IMR-90 (cell line): ENCODE results near the gene KRT83. TPM values are rescaled to one million over a fixed set of nuclear protein-coding genes. Genes with fewer than 3 reads are reported as not detected.
A peak's percentile ranks its signal among the peaks of the same experiment; 100 is the strongest.

Experiments used
- ATAC-seq: fragments of 200-7000 bp; cut with Tn5 transposase; 2 replicates; pipeline ENCODE4 v1.9.1; 2020; ENCODE audit warnings: low read depth, mild to moderate bottlenecking, moderate library complexity
- BruUV-seq: library from RNA; stranded (reverse); fragments of 400-500 nt; replicated peaks from 2 replicates; lab custom pipeline; 2021; lab: Mats Ljungman, UMichigan
- CTCF ChIA-PET: fragments of 300-600 bp; formaldehyde crosslinking; extraction: SDS; loops from one replicate; lab custom pipeline; 2021; ENCODE audit warnings: antibody characterized with exemption; lab: Yijun Ruan, JAX
- POLR2A ChIA-PET: fragments of 300-600 bp; sonication (Branson Sonifier 250); formaldehyde crosslinking; loops from one replicate; lab custom pipeline; 2022; ENCODE audit warnings: antibody characterized with exemption; ENCODE audit not compliant: unreplicated experiment; lab: Charles Lee
- DNase-seq: peaks from one replicate; pipeline ENCODE4 v3.0.0; 2013
- H2AFZ ChIP-seq: replicated peaks from 2 replicates; pipeline ENCODE3; 2013; ENCODE audit warnings: low read length, mild to moderate bottlenecking; ENCODE audit not compliant: poor library complexity
- H2AK5ac ChIP-seq: 2 replicates; pipeline ENCODE4 v1.6.1; 2013; ENCODE audit warnings: low read depth, low read length, inconsistent platforms
- H2AK9ac ChIP-seq: replicated peaks from 2 replicates; pipeline ENCODE3; 2013; ENCODE audit warnings: mild to moderate bottlenecking, low read depth, low read length, moderate library complexity; ENCODE audit not compliant: poor library complexity
- H2BK120ac ChIP-seq: 2 replicates; pipeline ENCODE4 v1.6.1; 2013; ENCODE audit warnings: low read depth, low read length, inconsistent platforms
- H2BK15ac ChIP-seq: 3 replicates; pipeline ENCODE4 v1.6.1; 2013; ENCODE audit warnings: low read depth, low read length, inconsistent platforms
- H2BK20ac ChIP-seq: 2 replicates; pipeline ENCODE4 v1.6.1; 2013; ENCODE audit warnings: low read depth, mild to moderate bottlenecking, inconsistent platforms, low read length, moderate library complexity
- H2BK5ac ChIP-seq: 2 replicates; pipeline ENCODE4 v1.6.1; 2013; ENCODE audit warnings: mild to moderate bottlenecking, low read depth, low read length, inconsistent platforms; ENCODE audit not compliant: poor library complexity, severe bottlenecking
- H3K14ac ChIP-seq: replicated peaks from 2 replicates; pipeline ENCODE4 v1.6.1; 2013; ENCODE audit warnings: low read depth, low read length, inconsistent platforms
- H3K18ac ChIP-seq: 2 replicates; pipeline ENCODE4 v1.6.1; 2013; ENCODE audit warnings: low read depth, low read length, control low read depth
- H3K23ac ChIP-seq: 2 replicates; pipeline ENCODE4 v1.6.1; 2013; ENCODE audit warnings: low read depth, low read length, inconsistent platforms
- H3K27ac ChIP-seq: 2 replicates; pipeline ENCODE4 v1.5.1; 2013; ENCODE audit warnings: mild to moderate bottlenecking, control low read depth, low read length; ENCODE audit not compliant: insufficient read depth
- H3K27me3 ChIP-seq: 2 replicates; pipeline ENCODE4 v1.6.1; 2013; ENCODE audit warnings: low read length; ENCODE audit not compliant: control insufficient read depth, insufficient read depth
- H3K36me3 ChIP-seq: 2 replicates; pipeline ENCODE4 v1.6.1; 2013; ENCODE audit warnings: low read length, mixed read lengths; ENCODE audit not compliant: control insufficient read depth, insufficient read depth
- H3K4ac ChIP-seq: 2 replicates; pipeline ENCODE4 v1.6.1; 2013; ENCODE audit warnings: low read depth, low read length, inconsistent platforms
- H3K4me1 ChIP-seq: 2 replicates; pipeline ENCODE4 v1.6.1; 2013; ENCODE audit warnings: low read length, mixed read lengths; ENCODE audit not compliant: control insufficient read depth, insufficient read depth
- H3K4me2 ChIP-seq: 2 replicates; pipeline ENCODE4 v1.6.1; 2013; ENCODE audit warnings: low read depth, mild to moderate bottlenecking, control low read depth, low read length, moderate library complexity
- H3K4me3 ChIP-seq: 2 replicates; pipeline ENCODE4 v1.5.1; 2013; ENCODE audit warnings: low read depth, mild to moderate bottlenecking, control low read depth, low read length, moderate library complexity; ENCODE audit not compliant: insufficient read depth
- H3K56ac ChIP-seq: 2 replicates; pipeline ENCODE4 v1.6.1; 2013; ENCODE audit warnings: low read length, inconsistent platforms; ENCODE audit not compliant: insufficient read depth; ENCODE audit errors: extremely low read depth
- H3K79me1 ChIP-seq, 2 experiments: 2 replicates each; pipeline ENCODE4 v1.6.1; 2013; ENCODE audit warnings: low read length in 2 of 2, inconsistent platforms in 1 of 2, low read depth in 1 of 2
- H3K9ac ChIP-seq: 2 replicates; pipeline ENCODE4 v1.6.1; 2013; ENCODE audit warnings: low read depth, low read length, control low read depth
- H3K9me1 ChIP-seq: 2 replicates; pipeline ENCODE4 v1.6.1; 2013; ENCODE audit warnings: low read length, inconsistent platforms; ENCODE audit not compliant: insufficient read depth
- H3K9me3 ChIP-seq: 2 replicates; pipeline ENCODE4 v1.6.1; 2013; ENCODE audit warnings: low read length; ENCODE audit not compliant: control insufficient read depth, insufficient read depth
- H4K20me1 ChIP-seq: 2 replicates; pipeline ENCODE4 v1.6.1; 2013; ENCODE audit warnings: low read length, inconsistent platforms; ENCODE audit not compliant: insufficient read depth
- H4K5ac ChIP-seq: 2 replicates; pipeline ENCODE4 v1.6.1; 2013; ENCODE audit warnings: mild to moderate bottlenecking, low read depth, low read length, control low read depth
- H4K8ac ChIP-seq, 2 experiments: 2 replicates each; pipeline ENCODE4 v1.6.1; 2013; ENCODE audit warnings: low read depth in 2 of 2, low read length in 2 of 2, control low read depth in 1 of 2, inconsistent platforms in 1 of 2
- H4K91ac ChIP-seq: 2 replicates; pipeline ENCODE4 v1.6.1; 2013; ENCODE audit warnings: low read depth, low read length, inconsistent platforms; ENCODE audit not compliant: insufficient read depth
- MAFK ChIP-seq: IDR thresholded peaks from 2 replicates; pipeline ENCODE4 v1.6.1; 2012; ENCODE audit warnings: low read depth, low read length, improper control_type of control experiment
- NFE2L2 ChIP-seq: fragments of 150-350 bp; IDR thresholded peaks from 2 replicates; pipeline ENCODE4 v1.6.1; 2016; ENCODE audit warnings: low read depth, mild to moderate bottlenecking, low read length
- WGBS, 2 experiments: methylation state at CpG; one replicate each; pipeline versions ENCODE4 v1.1.5 to v1.1.7; 2013; ENCODE audit warnings: missing lambda C conversion rate in 2 of 2; ENCODE audit not compliant: insufficient read length in 1 of 2; ENCODE audit errors: extremely low coverage in 2 of 2; 5-methylcytosine and 5-hydroxymethylcytosine counted together
- dilution Hi-C: fragments of 300-500 bp; cut with HindIII; formaldehyde crosslinking; loops from one replicate; pipeline ENCODE4 v1.14.3; 2018; ENCODE audit warnings: low sequenced_read_pairs; ENCODE audit not compliant: unreplicated experiment
- in situ Hi-C: fragments of 300-500 bp; cut with MboI; formaldehyde crosslinking; loops from 3 replicates; pipeline ENCODE4 v1.14.3; 2019; ENCODE audit warnings: low sequenced_read_pairs, inconsistent platforms, mixed read lengths
- intact Hi-C: fragments of 100-400 bp; cut with micrococcal nuclease; formaldehyde crosslinking; loops from 2 replicates; pipeline ENCODE4 v1.10.0; 2022
- polyA plus RNA-seq, 3 experiments: library from polyadenylated mRNA; depleted of rRNA; stranded (reverse); fragments of >200 nt; gene quantifications; 2 replicates each; pipeline ENCODE4 v1.2.3, GENCODE V29; 2012; ENCODE audit warnings: low replicate concordance in 1 of 3
- total RNA-seq: library from RNA; depleted of rRNA; stranded (reverse); fragments of >200 nt; gene quantifications from 2 replicates; pipeline ENCODE4 v1.2.3, GENCODE V29; 2012

Gene KRT83
- total and polyA plus RNA-seq, 2 of the 4 experiments (the other 2 are of a cell fraction) = not detected

GRCh38 chr12:52311285-52311648 is 9.9 kb downstream of the KRT83 start:
- BruUV-seq = no TSS peak
- no peak overlapping the region for H3K56ac ChIP-seq
- no peak overlapping the region for H3K9ac ChIP-seq
- peak; percentile 9; the same call in 1 of the 2 replicates for ATAC-seq
- in situ Hi-C loops = no loop called here
- POLR2A ChIA-PET = no interaction called here
- DNase-seq = no peak
- no peaks in the 10 kb centered on the region for H3K79me1 ChIP-seq
- no peaks in the 10 kb centered on the region; the same call in 1 of the 2 replicates for H3K9me1 ChIP-seq
- no peak overlapping the region for H2BK20ac ChIP-seq
- H2AFZ ChIP-seq = no peak overlapping the region
- WGBS, 2 experiments = no CpG with 5 or more reads among the region's 3 CpGs
- H3K4me2 ChIP-seq = no peak overlapping the region
- no peak overlapping the region for H2BK5ac ChIP-seq
- H4K5ac ChIP-seq = no peak overlapping the region
- no peaks in the 10 kb centered on the region for H3K36me3 ChIP-seq
- H2AK9ac ChIP-seq = no peak overlapping the region
- H4K20me1 ChIP-seq = no peaks in the 10 kb centered on the region
- H2AK5ac ChIP-seq = no peak overlapping the region
- H3K4me3 ChIP-seq = no peak overlapping the region
- no peak overlapping the region for H2BK120ac ChIP-seq
- H4K8ac ChIP-seq = no peak overlapping the region
- peaks cover 72% of the 10 kb centered on the region for H3K27me3 ChIP-seq
- no peak overlapping the region for H4K91ac ChIP-seq
- H3K9me3 ChIP-seq = no peaks in the 10 kb centered on the region
- peaks cover 2% of the 10 kb centered on the region; the same call in 1 of the 2 replicates for H3K4me1 ChIP-seq
- intact Hi-C loops = no loop called here
- H3K14ac ChIP-seq = no peak overlapping the region
- no peak overlapping the region for H3K4ac ChIP-seq
- dilution Hi-C loops = no loop called here
- CTCF ChIA-PET = interaction anchor here (0.8 to 1.1 kb wide), 2 partner anchors 17 to 285 kb away, joined by 3 to 4 read pairs; no protein-coding TSS in a partner anchor
- H2BK15ac ChIP-seq = no peak overlapping the region
- H3K27ac ChIP-seq = no peak overlapping the region
- no peak overlapping the region for H3K23ac ChIP-seq
- TF ChIP-seq NFE2L2 (no peak), MAFK (no peak)
- no peak overlapping the region for H3K18ac ChIP-seq
